Activated naive CD8-positive, alpha-beta T cell treated with anti-CD3 and anti-CD28 coated beads, Interleukin-2, amount 10 ng/mL, durations not matched to agents 7 days and 5 days (primary cell): ENCODE results near the gene ADGRA1. TPM values are rescaled to one million over a fixed set of nuclear protein-coding genes. Genes with fewer than 3 reads are reported as not detected.

Source experiments
- ATAC-seq: fragments of 150-1000 bp; cut with Tn5 transposase; one replicate; pipeline ENCODE4 v1.10.0; 2021; ENCODE audit warnings: low read depth, moderate library complexity
- POLR2A ChIA-PET: fragments of 350-600 bp; sonication (Branson Sonifier 250); formaldehyde crosslinking; loops from one replicate; lab custom pipeline; 2021; ENCODE audit warnings: antibody characterized with exemption; lab: Charles Lee
- DNase-seq: peaks from one replicate; pipeline ENCODE4 v3.0.0; 2021
- H3K27ac Mint-ChIP-seq: one replicate; pipeline ENCODE4 v1.8.0; 2022; ENCODE audit warnings: mild to moderate bottlenecking, mixed read lengths
- H3K27me3 Mint-ChIP-seq: one replicate; pipeline ENCODE4 v1.8.0; 2022; ENCODE audit warnings: mild to moderate bottlenecking, moderate library complexity, mixed read lengths
- H3K36me3 Mint-ChIP-seq: one replicate; pipeline ENCODE4 v1.8.0; 2021; ENCODE audit warnings: mild to moderate bottlenecking, mixed read lengths
- H3K4me1 Mint-ChIP-seq: one replicate; pipeline ENCODE4 v1.8.0; 2021; ENCODE audit warnings: mixed read lengths
- H3K4me3 Mint-ChIP-seq: one replicate; pipeline ENCODE4 v1.8.0; 2022; ENCODE audit warnings: mild to moderate bottlenecking, moderate library complexity, mixed read lengths
- H3K9me3 Mint-ChIP-seq: one replicate; pipeline ENCODE4 v1.8.0; 2021; ENCODE audit warnings: mixed read lengths
- total RNA-seq, 2 experiments: library from RNA; stranded (reverse); gene quantifications; one replicate each; pipeline ENCODE4 v1.2.3, GENCODE V29; 2021

The ADGRA1 gene
- total RNA-seq, 2 experiments from 2014 or later: not detected

GRCh38 chr10:133072720-133073390 lies 14.9 kb upstream of the ADGRA1 start:
- H3K27ac Mint-ChIP-seq: no peak overlapping the region
- no peaks in the 10 kb centered on the region for H3K36me3 Mint-ChIP-seq
- DNase-seq: no peak
- H3K27me3 Mint-ChIP-seq: no peaks in the 10 kb centered on the region
- H3K4me1 Mint-ChIP-seq: no peaks in the 10 kb centered on the region
- no peak overlapping the region for H3K4me3 Mint-ChIP-seq
- no peak for ATAC-seq
- POLR2A ChIA-PET: no interaction called here
- no peaks in the 10 kb centered on the region for H3K9me3 Mint-ChIP-seq

DNA sequence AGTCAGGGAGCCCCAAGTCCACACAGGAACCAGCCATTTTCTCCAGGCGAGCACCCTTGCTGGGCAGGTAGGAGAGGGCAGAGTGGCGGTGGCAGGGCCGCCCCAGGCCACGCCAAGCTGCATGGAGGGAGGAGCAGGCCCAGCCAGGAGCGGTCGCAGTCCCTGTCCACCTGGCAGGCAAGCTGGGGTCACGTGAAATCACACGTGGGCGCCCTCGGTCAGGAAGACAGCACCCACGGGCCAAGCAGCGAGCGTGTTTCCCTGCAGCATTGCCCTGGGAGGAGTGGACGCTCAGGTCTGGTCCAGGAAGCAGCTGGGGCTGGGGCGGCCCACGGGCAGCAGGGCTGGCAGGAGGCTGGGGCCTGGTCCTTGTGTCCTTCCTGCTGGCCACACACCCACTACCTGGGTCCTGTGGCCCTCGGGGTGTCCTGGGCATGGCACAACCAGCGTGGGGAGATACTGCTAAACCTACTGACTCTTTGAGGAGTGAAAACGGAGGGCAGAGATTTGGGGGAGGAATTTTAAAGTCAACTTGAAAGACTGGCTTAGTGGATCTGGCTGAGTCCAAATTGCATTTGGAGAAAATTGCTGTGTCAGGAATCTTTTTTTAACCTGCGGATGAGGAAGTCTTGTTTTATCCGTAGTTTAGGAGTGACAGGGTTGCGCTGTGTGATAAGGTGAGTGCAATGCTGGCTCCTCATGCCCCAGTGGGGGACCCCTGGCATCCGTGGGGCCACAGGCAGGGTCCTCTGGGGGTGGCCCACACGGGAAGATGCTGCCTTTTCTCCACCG lies 12.2 kb upstream of the ADGRA1 start:
- no peaks in the 10 kb centered on the region for H3K27me3 Mint-ChIP-seq
- POLR2A ChIA-PET: no interaction called here
- no peaks in the 10 kb centered on the region for H3K4me1 Mint-ChIP-seq
- H3K27ac Mint-ChIP-seq: no peak overlapping the region
- no peaks in the 10 kb centered on the region for H3K9me3 Mint-ChIP-seq
- H3K36me3 Mint-ChIP-seq: no peaks in the 10 kb centered on the region
- H3K4me3 Mint-ChIP-seq: no peak overlapping the region
- ATAC-seq: no peak
- no peak for DNase-seq

DNA sequence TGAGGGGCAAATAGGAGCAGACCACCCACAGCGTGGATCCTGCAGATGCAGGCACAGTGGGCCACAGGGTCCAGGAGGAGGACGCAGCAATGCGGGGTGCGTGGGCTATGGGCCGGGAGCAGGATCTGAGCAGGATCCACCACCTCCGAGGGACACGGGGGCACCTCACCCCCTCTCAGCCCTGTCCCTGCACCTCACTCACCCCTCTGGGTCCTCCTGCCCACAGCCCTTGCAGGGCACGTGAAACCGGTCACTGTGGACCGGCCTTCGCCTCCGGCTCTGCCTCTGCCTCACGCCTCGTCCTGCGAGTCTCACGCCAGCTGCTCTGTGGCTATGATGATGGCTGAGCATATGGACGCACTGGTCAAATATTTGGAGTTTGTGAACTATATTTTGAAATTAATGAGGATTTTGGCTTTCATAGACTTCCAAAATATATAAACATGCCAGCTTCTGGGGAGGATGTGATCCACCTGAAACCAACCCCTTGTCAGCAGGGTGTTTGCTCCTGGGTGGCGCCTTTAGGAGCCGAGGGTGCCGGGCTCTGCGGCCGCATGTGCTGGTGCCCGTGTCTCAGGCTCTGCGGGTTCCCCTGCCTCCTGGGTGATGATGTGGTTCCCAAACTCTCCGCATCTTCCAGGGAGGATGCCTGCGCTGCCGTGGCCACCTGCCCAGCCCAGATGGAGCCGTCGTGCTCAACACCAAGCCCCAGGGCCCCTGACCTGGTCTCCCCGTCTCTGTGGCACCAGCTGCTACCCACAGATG lies 11.3 kb upstream of the ADGRA1 start:
- no peak for DNase-seq
- no peaks in the 10 kb centered on the region for H3K9me3 Mint-ChIP-seq
- H3K27ac Mint-ChIP-seq: no peak overlapping the region
- H3K4me1 Mint-ChIP-seq: no peaks in the 10 kb centered on the region
- no peak for ATAC-seq
- no peak overlapping the region for H3K4me3 Mint-ChIP-seq
- POLR2A ChIA-PET: no interaction called here
- H3K27me3 Mint-ChIP-seq: no peaks in the 10 kb centered on the region
- H3K36me3 Mint-ChIP-seq: no peaks in the 10 kb centered on the region

DNA sequence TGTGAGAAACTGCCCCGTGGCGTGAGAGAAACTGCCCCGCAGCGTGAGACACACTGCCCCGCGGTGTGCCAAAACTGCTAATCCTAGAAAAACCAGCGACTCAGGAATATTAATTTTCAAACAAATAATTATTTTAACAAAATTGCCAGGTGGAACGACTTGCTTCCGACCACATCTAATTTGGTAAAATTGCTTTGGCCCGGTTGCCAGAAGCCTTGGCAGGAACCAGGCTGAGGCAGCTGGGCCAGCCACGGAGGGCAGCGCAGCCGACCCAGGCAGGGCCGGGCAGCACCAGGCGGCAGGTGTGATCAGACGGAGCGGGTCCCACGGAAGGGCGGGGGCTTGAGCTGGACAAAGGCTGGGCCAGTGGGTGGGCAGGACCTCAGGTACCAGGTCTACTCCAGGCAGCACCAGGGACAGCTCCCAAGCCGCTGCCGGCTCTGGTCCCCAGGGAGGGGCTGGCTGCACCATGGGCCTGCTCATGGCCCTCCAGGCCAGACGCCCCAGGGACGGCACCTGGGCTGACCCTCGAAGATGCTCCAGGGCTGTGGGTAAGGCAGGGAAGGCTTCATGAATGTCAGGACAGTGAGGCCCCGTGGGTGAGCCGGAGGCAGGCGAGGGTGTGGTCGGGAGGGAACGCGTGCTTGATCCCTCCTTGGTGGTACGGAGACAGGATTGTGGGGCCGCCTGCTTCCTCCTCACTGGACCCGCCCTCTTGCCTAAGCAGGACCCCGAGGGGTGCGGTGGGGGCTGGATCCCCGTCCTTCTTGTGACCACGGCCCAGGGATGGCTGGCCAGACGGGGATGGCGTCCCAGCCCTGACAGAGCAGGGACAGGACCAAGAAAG lies 7.7 kb upstream of the ADGRA1 start:
- Mint-ChIP-seq H3K4me1 (no peaks in the 10 kb centered on the region), H3K27ac (no peak overlapping the region), H3K9me3 (no peaks in the 10 kb centered on the region), H3K36me3 (no peaks in the 10 kb centered on the region), H3K4me3 (no peak overlapping the region), H3K27me3 (no peaks in the 10 kb centered on the region)
- DNase-seq (no peak), ATAC-seq (no peak)
- POLR2A ChIA-PET: no interaction called here

- Mint-ChIP-seq H3K36me3 (no peaks in the 10 kb centered on the region), H3K4me1 (no peaks in the 10 kb centered on the region), H3K27me3 (no peaks in the 10 kb centered on the region), H3K4me3 (no peak overlapping the region), H3K9me3 (no peaks in the 10 kb centered on the region), H3K27ac (no peak overlapping the region)
- no peak for ATAC-seq
- POLR2A ChIA-PET: no interaction called here
- DNase-seq: no peak
These were observed 7.1 kb upstream of the ADGRA1 start for GRCh38 chr10:133080683-133081040.

- no peak overlapping the region for H3K4me3 Mint-ChIP-seq
- H3K27me3 Mint-ChIP-seq: peaks cover 3% of the 10 kb centered on the region
- no peaks in the 10 kb centered on the region for H3K9me3 Mint-ChIP-seq
- H3K4me1 Mint-ChIP-seq: no peaks in the 10 kb centered on the region
- POLR2A ChIA-PET: no interaction called here
- no peaks in the 10 kb centered on the region for H3K36me3 Mint-ChIP-seq
- no peak overlapping the region for H3K27ac Mint-ChIP-seq
- no peak for ATAC-seq
- DNase-seq: no peak
These were observed 6.1 kb upstream of the ADGRA1 start for GRCh38 chr10:133081636-133082035.

- ATAC-seq: no peak
- Mint-ChIP-seq H3K36me3 (no peaks in the 10 kb centered on the region), H3K27ac (no peak overlapping the region), H3K4me3 (no peak overlapping the region), H3K27me3 (peaks cover 13% of the 10 kb centered on the region), H3K4me1 (no peaks in the 10 kb centered on the region), H3K9me3 (no peaks in the 10 kb centered on the region)
- POLR2A ChIA-PET: no interaction called here
- no peak for DNase-seq
These were observed 4.9 kb upstream of the ADGRA1 start for GRCh38 chr10:133082685-133083421.

DNA sequence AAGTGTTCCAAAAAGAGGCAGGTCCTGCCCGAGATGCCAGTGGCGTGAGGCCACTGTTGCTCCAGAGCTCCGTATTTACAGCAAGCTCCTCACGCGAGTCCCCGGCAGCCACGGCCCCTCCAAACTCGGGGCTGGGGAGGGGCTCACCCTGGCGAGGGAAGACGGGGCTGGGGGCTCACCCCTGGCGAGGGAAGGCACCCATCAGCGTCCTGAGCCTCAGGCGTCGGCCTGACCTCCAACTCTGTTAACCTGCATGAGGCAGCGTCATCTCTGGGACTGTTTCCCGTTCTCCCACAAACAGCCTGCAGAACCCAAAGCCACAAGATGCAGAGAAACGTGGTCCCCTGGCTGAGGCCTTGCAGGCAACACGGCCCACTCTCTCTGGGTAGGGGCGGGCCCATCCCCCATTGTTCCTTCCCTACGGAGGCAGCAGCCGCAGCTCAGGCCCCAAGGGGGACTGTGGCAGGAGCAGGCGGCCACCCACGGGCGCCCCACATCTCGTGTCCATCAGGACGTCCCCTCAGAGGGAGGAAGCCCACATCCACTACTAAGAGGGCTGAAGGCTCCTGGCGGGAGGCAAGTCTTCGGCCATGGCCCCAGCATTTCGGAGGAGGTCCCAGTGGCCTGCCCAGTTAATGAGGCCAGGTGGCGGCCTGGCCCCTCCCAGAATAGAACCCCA lies 4.2 kb upstream of the ADGRA1 start:
- Mint-ChIP-seq H3K27me3 (peaks cover 13% of the 10 kb centered on the region), H3K27ac (no peak overlapping the region), H3K4me1 (no peaks in the 10 kb centered on the region), H3K4me3 (no peak overlapping the region), H3K9me3 (no peaks in the 10 kb centered on the region), H3K36me3 (no peaks in the 10 kb centered on the region)
- POLR2A ChIA-PET: no interaction called here
- DNase-seq: no peak
- ATAC-seq: no peak

GRCh38 chr10:133084491-133084890 lies 3.2 kb upstream of the ADGRA1 start:
- Mint-ChIP-seq H3K27ac (no peak overlapping the region), H3K36me3 (no peaks in the 10 kb centered on the region), H3K27me3 (peaks cover 18% of the 10 kb centered on the region), H3K9me3 (no peaks in the 10 kb centered on the region), H3K4me1 (no peaks in the 10 kb centered on the region), H3K4me3 (no peak overlapping the region)
- DNase-seq: no peak
- POLR2A ChIA-PET: no interaction called here
- no peak for ATAC-seq

DNA sequence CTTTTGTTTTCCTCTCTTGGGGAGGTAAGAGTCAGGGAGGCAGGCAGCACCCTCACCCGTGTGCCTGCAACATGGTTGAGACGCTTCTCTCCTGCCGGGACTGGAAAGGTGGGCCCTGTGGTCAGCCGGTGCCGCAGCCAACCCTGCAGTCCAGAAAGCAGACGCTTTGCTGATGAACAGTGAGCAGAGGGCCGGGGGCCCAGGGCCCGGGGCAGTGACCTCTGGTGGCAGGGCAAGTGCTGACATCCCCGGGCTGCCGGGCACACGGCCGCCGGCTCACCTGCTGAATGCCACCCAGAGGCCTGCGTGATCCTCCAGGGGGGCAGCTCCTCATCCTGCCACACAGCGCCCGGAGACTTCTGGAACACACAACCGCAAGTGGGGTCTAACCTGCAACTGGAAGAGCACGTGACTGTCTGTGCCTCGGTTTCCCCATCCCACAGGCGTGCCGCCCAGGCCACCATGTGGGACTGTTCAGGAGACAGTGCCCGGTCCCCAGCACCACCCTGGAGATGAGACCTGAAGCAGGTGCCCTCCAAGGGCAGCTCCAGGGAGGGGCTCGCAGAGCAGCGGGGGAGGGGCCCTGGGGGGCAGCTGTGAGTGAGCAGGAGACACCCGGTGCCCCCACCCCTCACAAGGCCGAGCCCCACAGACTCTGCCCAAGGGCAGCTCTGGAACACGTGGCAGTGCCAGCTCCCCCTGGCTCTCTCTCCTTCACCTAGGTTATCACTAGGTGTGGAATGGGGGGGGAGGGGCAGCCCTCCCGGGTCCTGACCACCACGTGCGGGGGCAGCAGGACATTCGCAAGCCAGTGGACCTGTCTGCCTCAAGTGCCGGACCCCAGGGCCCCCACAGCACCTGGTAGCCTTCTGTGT lies 2.2 kb upstream of the ADGRA1 start:
- no peak overlapping the region for H3K4me3 Mint-ChIP-seq
- POLR2A ChIA-PET: no interaction called here
- H3K4me1 Mint-ChIP-seq: no peaks in the 10 kb centered on the region
- H3K36me3 Mint-ChIP-seq: no peaks in the 10 kb centered on the region
- no peaks in the 10 kb centered on the region for H3K9me3 Mint-ChIP-seq
- no peak for DNase-seq
- no peak for ATAC-seq
- H3K27ac Mint-ChIP-seq: no peak overlapping the region
- H3K27me3 Mint-ChIP-seq: peaks cover 19% of the 10 kb centered on the region

DNA sequence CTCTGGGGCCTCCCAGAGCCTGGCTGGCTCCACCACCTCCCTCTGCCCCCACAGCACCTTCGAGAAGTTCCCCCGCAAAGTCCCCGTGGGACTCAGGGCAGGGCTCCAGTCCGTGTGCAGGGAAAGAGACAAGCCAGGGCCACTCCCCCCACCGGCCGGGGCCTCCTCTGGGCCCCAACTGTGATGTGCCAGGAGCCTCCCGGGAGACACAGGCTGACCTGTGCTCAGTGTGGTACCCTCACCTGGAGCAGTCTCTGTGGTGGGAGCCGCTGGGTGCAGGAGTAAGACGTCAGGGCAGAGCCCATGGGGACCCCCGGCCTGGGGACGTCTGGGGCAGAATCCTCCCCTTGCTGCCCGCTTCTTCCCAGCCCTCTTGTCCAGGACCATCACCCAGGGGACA lies 1.5 kb upstream of the ADGRA1 start:
- Mint-ChIP-seq H3K36me3 (no peaks in the 10 kb centered on the region), H3K27ac (no peak overlapping the region), H3K9me3 (no peaks in the 10 kb centered on the region), H3K4me3 (no peak overlapping the region), H3K27me3 (peaks cover 19% of the 10 kb centered on the region), H3K4me1 (peaks cover 2% of the 10 kb centered on the region)
- DNase-seq: no peak
- POLR2A ChIA-PET: no interaction called here
- ATAC-seq: no peak
